Esophagus (tissue), 2 donors: ENCODE data around the gene HIPK3. TPM values are rescaled to one million over a fixed set of nuclear protein-coding genes. Genes with fewer than 3 reads are reported as not detected.

Experiments used
- H3K27ac ChIP-seq, 2 donors: one replicate each; pipeline ENCODE4 v1.5.1; 2013; ENCODE audit warnings: low read depth in 2 of 2, mild to moderate bottlenecking in 2 of 2, inconsistent platforms in 1 of 2, low read length in 1 of 2, moderate library complexity in 1 of 2
- H3K27me3 ChIP-seq, 2 donors: one replicate each; pipeline ENCODE4 v1.6.1; 2013; ENCODE audit warnings: low read length in 2 of 2, control low read depth in 1 of 2, mild to moderate bottlenecking in 1 of 2; ENCODE audit not compliant: insufficient read depth in 2 of 2, control insufficient read depth in 1 of 2
- H3K36me3 ChIP-seq, 2 donors: one replicate each; pipeline ENCODE4 v1.6.1; 2013; ENCODE audit warnings: low read length in 1 of 2; ENCODE audit not compliant: control insufficient read depth in 2 of 2, insufficient read depth in 2 of 2
- H3K4me1 ChIP-seq, 2 donors: one replicate each; pipeline ENCODE4 v1.6.1; 2013; ENCODE audit warnings: low read length in 1 of 2; ENCODE audit not compliant: control insufficient read depth in 2 of 2, insufficient read depth in 2 of 2
- H3K4me3 ChIP-seq, 2 donors: one replicate each; pipeline ENCODE4 v1.5.1; 2013; ENCODE audit warnings: low read length in 2 of 2, mild to moderate bottlenecking in 2 of 2, low read depth in 1 of 2, moderate library complexity in 1 of 2
- H3K9me3 ChIP-seq, 2 donors: one replicate each; pipeline ENCODE4 v1.6.1; 2013; ENCODE audit warnings: mild to moderate bottlenecking in 2 of 2, low read depth in 1 of 2, low read length in 1 of 2, moderate library complexity in 1 of 2; ENCODE audit not compliant: control insufficient read depth in 2 of 2, insufficient read depth in 1 of 2
- WGBS, 2 donors: extraction: QIAGEN DNeasy Blood & Tissue Kit; methylation state at CpG; one replicate each; pipeline ENCODE4 v1.1.7; 2013; 5-methylcytosine and 5-hydroxymethylcytosine counted together
- polyA plus RNA-seq, 2 donors: library from polyadenylated mRNA; stranded (reverse); fragments of 200-250 nt; gene quantifications; one replicate each; pipeline ENCODE4 v1.2.3, GENCODE V29; 2013
- donor health status: healthy with polysubstance abuse.
- donor health status: Bipolar disorder and iron deficiency.

HIPK3 gene
- polyA plus RNA-seq, 2 donors, result 8.8 to 13.8 TPM

GRCh38 chr11:33333816-33334215 lies 76.6 kb downstream of the HIPK3 start:
- no peaks in the 10 kb centered on the region for H3K4me1 ChIP-seq
- H3K27ac ChIP-seq, result no peak overlapping the region
- H3K27me3 ChIP-seq, result no peaks in the 10 kb centered on the region
- no peaks in the 10 kb centered on the region for H3K36me3 ChIP-seq
- no peak overlapping the region for H3K4me3 ChIP-seq
- H3K9me3 ChIP-seq, result no peaks in the 10 kb centered on the region
- 73 to 84% methylated on average over 2 of the region's 2 CpGs for WGBS, 2 donors

- H3K9me3 ChIP-seq, result no peaks in the 10 kb centered on the region
- 71 to 79% methylated on average over 3 of the region's 3 CpGs for WGBS, 2 donors
These were observed 77.4 kb downstream of the HIPK3 start for GRCh38 chr11:33334627-33335026.

DNA sequence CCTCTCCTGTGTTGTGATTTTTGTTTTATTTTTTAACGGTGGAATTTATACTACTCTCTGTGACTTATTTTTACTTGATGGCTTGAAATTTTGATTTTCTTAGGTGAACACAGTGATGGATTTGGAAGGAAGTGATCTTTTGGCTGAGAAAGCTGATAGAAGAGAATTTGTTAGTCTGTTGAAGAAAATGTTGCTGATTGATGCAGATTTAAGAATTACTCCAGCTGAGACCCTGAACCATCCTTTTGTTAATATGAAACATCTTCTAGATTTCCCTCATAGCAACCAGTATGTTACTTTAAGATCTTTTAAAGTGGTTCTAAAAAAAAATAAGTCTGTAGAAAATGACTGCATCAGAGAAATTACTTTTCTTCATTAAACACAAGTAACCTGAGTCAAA lies 82.1 kb downstream of the HIPK3 start:
- H3K27me3 ChIP-seq, result no peaks in the 10 kb centered on the region
- H3K9me3 ChIP-seq, result no peaks in the 10 kb centered on the region
- no peaks in the 10 kb centered on the region for H3K4me1 ChIP-seq
- WGBS, 2 donors, result 80 to 81% methylated on average over 1 of the region's 1 CpG
- H3K36me3 ChIP-seq, result peaks cover 0 to 13% of the 10 kb centered on the region in 2 donors
- no peak overlapping the region for H3K4me3 ChIP-seq
- no peak overlapping the region for H3K27ac ChIP-seq

More at GRCh38 chr11:33334627-33335026, 77.4 kb downstream of the HIPK3 start:
- no peaks in the 10 kb centered on the region for H3K27me3 ChIP-seq
- H3K4me1 ChIP-seq, result no peaks in the 10 kb centered on the region
- no peak overlapping the region for H3K27ac ChIP-seq
- H3K4me3 ChIP-seq, result no peak overlapping the region
- no peaks in the 10 kb centered on the region for H3K36me3 ChIP-seq

DNA sequence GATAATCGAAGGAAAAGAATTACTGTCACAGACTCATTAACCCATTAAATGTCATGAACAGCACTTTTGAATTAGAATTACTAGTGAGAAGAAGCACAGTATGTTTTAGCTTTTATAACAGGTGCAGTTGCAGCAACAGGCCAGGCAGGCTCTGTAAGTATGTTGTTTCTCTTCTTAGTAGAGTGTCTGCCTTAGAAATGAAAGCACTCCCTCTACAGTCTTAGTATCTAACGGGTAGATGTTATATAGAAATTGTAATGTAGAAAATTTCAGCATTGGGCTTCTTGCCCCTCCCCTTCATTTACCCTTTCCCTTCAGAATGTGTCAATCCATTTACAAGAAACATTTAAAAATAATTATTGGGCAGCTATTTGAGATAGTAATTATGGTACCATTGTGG lies 87.4 kb downstream of the HIPK3 start:
- no peak overlapping the region for H3K27ac ChIP-seq
- H3K27me3 ChIP-seq, result no peaks in the 10 kb centered on the region
- no peak overlapping the region for H3K4me3 ChIP-seq
- no peaks in the 10 kb centered on the region for H3K9me3 ChIP-seq
- H3K36me3 ChIP-seq, result peaks cover 0 to 21% of the 10 kb centered on the region in 2 donors
- WGBS, 2 donors, result 56 to 57% methylated on average over 2 of the region's 2 CpGs
- no peaks in the 10 kb centered on the region for H3K4me1 ChIP-seq

- no peaks in the 10 kb centered on the region for H3K9me3 ChIP-seq
- WGBS, 2 donors, result 80 to 82% methylated on average over 2 of the region's 2 CpGs
- no peak overlapping the region for H3K27ac ChIP-seq
- H3K4me3 ChIP-seq, result no peak overlapping the region
- H3K36me3 ChIP-seq, result peaks cover 7 to 18% of the 10 kb centered on the region in 2 donors
- no peaks in the 10 kb centered on the region for H3K27me3 ChIP-seq
- H3K4me1 ChIP-seq, result no peaks in the 10 kb centered on the region
These were observed 90.4 kb downstream of the HIPK3 start for GRCh38 chr11:33347490-33348125.

GRCh38 chr11:33350287-33350686 lies 93.1 kb downstream of the HIPK3 start:
- Histone ChIP-seq H3K36me3 (peaks cover 9 to 19% of the 10 kb centered on the region in 2 donors), H3K27ac (no peak overlapping the region), H3K9me3 (no peaks in the 10 kb centered on the region), H3K4me3 (no peak overlapping the region), H3K4me1 (no peaks in the 10 kb centered on the region), H3K27me3 (no peaks in the 10 kb centered on the region)
- 96 to 98% methylated on average over 4 of the region's 4 CpGs for WGBS, 2 donors

- Histone ChIP-seq H3K9me3 (no peaks in the 10 kb centered on the region), H3K36me3 (peaks cover under 1 to 3% of the 10 kb centered on the region in 2 donors), H3K4me1 (no peaks in the 10 kb centered on the region), H3K4me3 (no peak overlapping the region), H3K27ac (no peak overlapping the region), H3K27me3 (no peaks in the 10 kb centered on the region)
- WGBS, 2 donors, result 73 to 77% methylated on average over 4 of the region's 4 CpGs
These were observed 101.1 kb downstream of the HIPK3 start for GRCh38 chr11:33358150-33358831.

DNA sequence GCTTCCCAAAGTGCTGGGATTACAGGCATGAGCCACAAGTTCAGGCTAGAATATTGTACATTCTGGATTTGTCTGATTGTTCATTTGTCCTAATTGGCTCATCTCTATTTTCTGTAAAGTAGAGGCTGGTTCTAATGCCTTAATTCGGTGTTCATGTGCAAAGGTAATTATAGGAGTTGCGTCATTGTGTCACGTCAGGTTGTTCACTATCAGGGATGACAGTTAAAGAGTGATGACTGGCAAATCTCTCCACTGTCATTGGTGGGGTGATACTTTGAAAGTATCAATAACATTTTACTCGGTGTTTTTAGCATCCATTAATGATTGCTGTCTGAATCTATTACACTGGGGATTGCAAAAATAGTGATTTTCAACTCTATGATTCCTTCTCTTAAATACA lies 103.5 kb downstream of the HIPK3 start:
- no peak overlapping the region for H3K4me3 ChIP-seq
- WGBS, 2 donors, result 58 to 65% methylated on average over 4 of the region's 4 CpGs
- H3K27ac ChIP-seq, result no peak overlapping the region
- no peaks in the 10 kb centered on the region for H3K27me3 ChIP-seq
- no peaks in the 10 kb centered on the region for H3K36me3 ChIP-seq
- H3K9me3 ChIP-seq, result no peaks in the 10 kb centered on the region
- no peaks in the 10 kb centered on the region for H3K4me1 ChIP-seq

DNA sequence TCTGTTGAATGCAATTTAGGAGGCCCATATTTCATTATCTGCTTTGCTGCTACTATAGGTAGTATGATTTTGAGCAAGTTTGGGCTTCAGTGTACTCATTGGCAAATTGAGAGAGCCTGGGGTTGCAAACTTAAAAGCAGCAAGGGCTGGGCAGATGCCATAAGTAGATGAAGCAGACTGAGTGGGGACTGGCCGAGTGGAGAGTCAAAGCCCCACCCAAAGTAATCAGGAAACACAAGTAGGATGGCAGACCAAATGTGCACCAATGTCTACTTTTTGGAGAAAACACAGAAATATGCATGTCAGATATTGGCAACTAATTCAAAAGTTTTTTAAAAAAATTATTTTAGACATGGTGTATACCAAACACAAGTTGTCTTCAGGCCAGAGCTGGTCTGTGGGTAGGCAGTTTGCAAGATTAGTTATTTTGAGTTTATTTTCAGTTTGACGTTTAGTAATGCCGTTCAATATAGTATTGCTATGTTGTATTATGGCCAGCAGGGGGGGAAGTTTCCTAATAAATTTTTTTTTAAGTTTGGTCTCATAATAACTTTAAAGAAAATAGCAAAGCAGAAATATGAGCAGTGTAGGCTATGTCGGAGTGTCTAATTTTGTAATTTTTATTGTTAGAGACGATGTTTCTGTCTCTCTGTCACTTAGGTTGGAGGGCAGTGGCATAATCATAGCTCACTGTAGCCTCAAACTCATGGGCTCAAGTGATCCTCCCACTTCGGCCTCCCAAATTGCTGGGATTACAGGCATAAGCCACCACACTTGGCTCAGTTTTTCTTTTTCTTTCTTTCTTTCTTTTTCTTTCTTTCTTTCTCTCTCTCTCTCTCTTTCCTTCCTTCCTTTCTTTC lies 105.1 kb downstream of the HIPK3 start:
- Histone ChIP-seq H3K27ac (no peak overlapping the region), H3K4me3 (no peak overlapping the region), H3K9me3 (no peaks in the 10 kb centered on the region), H3K4me1 (no peaks in the 10 kb centered on the region), H3K27me3 (no peaks in the 10 kb centered on the region), H3K36me3 (no peaks in the 10 kb centered on the region)
- WGBS, 2 donors, result 19 to 20% methylated on average over 6 of the region's 6 CpGs
